NOMO-1 (cell line): ENCODE measurements around the gene RAD9B.

Experiments used
- DNase-seq, 2 experiments: peaks; one replicate each; lab custom pipeline; 2025; ENCODE audit not compliant: unreplicated experiment in 2 of 2; lab: John Stamatoyannopoulos, UW

RAD9B gene

GRCh38 chr12:110550981-110551380 lies 48.9 kb downstream of the RAD9B start:
- no peak for DNase-seq
